Omental fat pad (tissue), 4 donors: ENCODE data around the gene CA12. TPM values are rescaled to one million over a fixed set of nuclear protein-coding genes. Genes with fewer than 3 reads are reported as not detected.
"Not testable (repeated sequence)": the region's sequence is repeated elsewhere in the genome, so short reads cannot be mapped to it uniquely, and the experiment has no call there.

Experiments
- ATAC-seq: fragments of 150-250 bp; one replicate; pipeline ENCODE4 v1.9.1; 2016; ENCODE audit warnings: mild to moderate bottlenecking, moderate library complexity; ENCODE audit not compliant: low FRiP score
- DNase-seq: peaks from one replicate; pipeline ENCODE4 v3.0.0-alpha.2; 2019; ENCODE audit warnings: low spot score
- CTCF ChIP-seq, 3 donors: fragments of 450-650 bp; IDR thresholded peaks; one replicate each; pipeline ENCODE4 v1.5.1; 2016 to 2017; ENCODE audit warnings: antibody characterized with exemption in 3 of 3, mild to moderate bottlenecking in 3 of 3, moderate library complexity in 2 of 3
- total RNA-seq, 4 donors: library from RNA; depleted of rRNA; stranded (reverse); fragments of >200 nt; gene quantifications; one replicate each; pipeline ENCODE4 v1.1.0, GENCODE V29; 2016

CA12 gene
- total RNA-seq, 4 donors from 2014 or later = 0.75 to 27.1 (median 10.2) TPM

- ATAC-seq = no peak
- no peak for TF ChIP-seq CTCF (IDR thresholded peaks at IDR 0.05)
These were observed 38.7 kb upstream of the CA12 start for GRCh38 chr15:63420333-63420747.

GRCh38 chr15:63418811-63419210 is 37.2 kb upstream of the CA12 start:
- no peak for TF ChIP-seq CTCF (IDR thresholded peaks at IDR 0.05)
- DNase-seq (no peak), ATAC-seq (no peak)

More at GRCh38 chr15:63420333-63420747, 38.7 kb upstream of the CA12 start:
- DNase-seq = no peak

GRCh38 chr15:63417721-63418120 is 36.1 kb upstream of the CA12 start:
- TF ChIP-seq CTCF (IDR thresholded peaks at IDR 0.05) = no peak
- DNase-seq = no peak
- no peak for ATAC-seq

GRCh38 chr15:63417274-63417673 is 35.6 kb upstream of the CA12 start:
- ATAC-seq, DNase-seq: not testable (repeated sequence)

- DNase-seq (no peak), ATAC-seq (no peak)
- TF ChIP-seq CTCF (IDR thresholded peaks at IDR 0.05) = no peak
These were observed 33.0 kb upstream of the CA12 start for GRCh38 chr15:63414474-63415120.

- no peak for ATAC-seq
- DNase-seq = no peak
- no peak for TF ChIP-seq CTCF (IDR thresholded peaks at IDR 0.05)
These were observed 30.9 kb upstream of the CA12 start for GRCh38 chr15:63412551-63412950.

GRCh38 chr15:63411866-63412265 is 30.2 kb upstream of the CA12 start:
- no peak for TF ChIP-seq CTCF (IDR thresholded peaks at IDR 0.05)
- ATAC-seq (no peak), DNase-seq (no peak)
